IMR-90 (cell line): Measurements from ENCODE around the gene CDT1. TPM values are rescaled to one million over a fixed set of nuclear protein-coding genes. Genes with fewer than 3 reads are reported as not detected.
A peak's percentile ranks its signal among the peaks of the same experiment; 100 is the strongest.

ENCODE experiments used
- ATAC-seq: fragments of 200-7000 bp; cut with Tn5 transposase; 2 replicates; pipeline ENCODE4 v1.9.1; 2020; ENCODE audit warnings: low read depth, mild to moderate bottlenecking, moderate library complexity
- BruUV-seq: library from RNA; stranded (reverse); fragments of 400-500 nt; replicated peaks from 2 replicates; lab custom pipeline; 2021; lab: Mats Ljungman, UMichigan
- CTCF ChIA-PET: fragments of 300-600 bp; formaldehyde crosslinking; extraction: SDS; loops from one replicate; lab custom pipeline; 2021; ENCODE audit warnings: antibody characterized with exemption; lab: Yijun Ruan, JAX
- POLR2A ChIA-PET: fragments of 300-600 bp; sonication (Branson Sonifier 250); formaldehyde crosslinking; loops from one replicate; lab custom pipeline; 2022; ENCODE audit warnings: antibody characterized with exemption; ENCODE audit not compliant: unreplicated experiment; lab: Charles Lee
- DNase-seq: peaks from one replicate; pipeline ENCODE4 v3.0.0; 2013
- H2AFZ ChIP-seq: replicated peaks from 2 replicates; pipeline ENCODE3; 2013; ENCODE audit warnings: low read length, mild to moderate bottlenecking; ENCODE audit not compliant: poor library complexity
- H2AK5ac ChIP-seq: 2 replicates; pipeline ENCODE4 v1.6.1; 2013; ENCODE audit warnings: low read depth, low read length, inconsistent platforms
- H2AK9ac ChIP-seq: replicated peaks from 2 replicates; pipeline ENCODE3; 2013; ENCODE audit warnings: mild to moderate bottlenecking, low read depth, low read length, moderate library complexity; ENCODE audit not compliant: poor library complexity
- H2BK120ac ChIP-seq: 2 replicates; pipeline ENCODE4 v1.6.1; 2013; ENCODE audit warnings: low read depth, low read length, inconsistent platforms
- H2BK15ac ChIP-seq: 3 replicates; pipeline ENCODE4 v1.6.1; 2013; ENCODE audit warnings: low read depth, low read length, inconsistent platforms
- H2BK20ac ChIP-seq: 2 replicates; pipeline ENCODE4 v1.6.1; 2013; ENCODE audit warnings: low read depth, mild to moderate bottlenecking, inconsistent platforms, low read length, moderate library complexity
- H2BK5ac ChIP-seq: 2 replicates; pipeline ENCODE4 v1.6.1; 2013; ENCODE audit warnings: mild to moderate bottlenecking, low read depth, low read length, inconsistent platforms; ENCODE audit not compliant: poor library complexity, severe bottlenecking
- H3K14ac ChIP-seq: replicated peaks from 2 replicates; pipeline ENCODE4 v1.6.1; 2013; ENCODE audit warnings: low read depth, low read length, inconsistent platforms
- H3K18ac ChIP-seq: 2 replicates; pipeline ENCODE4 v1.6.1; 2013; ENCODE audit warnings: low read depth, low read length, control low read depth
- H3K23ac ChIP-seq: 2 replicates; pipeline ENCODE4 v1.6.1; 2013; ENCODE audit warnings: low read depth, low read length, inconsistent platforms
- H3K27ac ChIP-seq: 2 replicates; pipeline ENCODE4 v1.5.1; 2013; ENCODE audit warnings: mild to moderate bottlenecking, control low read depth, low read length; ENCODE audit not compliant: insufficient read depth
- H3K27me3 ChIP-seq: 2 replicates; pipeline ENCODE4 v1.6.1; 2013; ENCODE audit warnings: low read length; ENCODE audit not compliant: control insufficient read depth, insufficient read depth
- H3K36me3 ChIP-seq: 2 replicates; pipeline ENCODE4 v1.6.1; 2013; ENCODE audit warnings: low read length, mixed read lengths; ENCODE audit not compliant: control insufficient read depth, insufficient read depth
- H3K4ac ChIP-seq: 2 replicates; pipeline ENCODE4 v1.6.1; 2013; ENCODE audit warnings: low read depth, low read length, inconsistent platforms
- H3K4me1 ChIP-seq: 2 replicates; pipeline ENCODE4 v1.6.1; 2013; ENCODE audit warnings: low read length, mixed read lengths; ENCODE audit not compliant: control insufficient read depth, insufficient read depth
- H3K4me2 ChIP-seq: 2 replicates; pipeline ENCODE4 v1.6.1; 2013; ENCODE audit warnings: low read depth, mild to moderate bottlenecking, control low read depth, low read length, moderate library complexity
- H3K4me3 ChIP-seq: 2 replicates; pipeline ENCODE4 v1.5.1; 2013; ENCODE audit warnings: low read depth, mild to moderate bottlenecking, control low read depth, low read length, moderate library complexity; ENCODE audit not compliant: insufficient read depth
- H3K56ac ChIP-seq: 2 replicates; pipeline ENCODE4 v1.6.1; 2013; ENCODE audit warnings: low read length, inconsistent platforms; ENCODE audit not compliant: insufficient read depth; ENCODE audit errors: extremely low read depth
- H3K79me1 ChIP-seq, 2 experiments: 2 replicates each; pipeline ENCODE4 v1.6.1; 2013; ENCODE audit warnings: low read length in 2 of 2, inconsistent platforms in 1 of 2, low read depth in 1 of 2
- H3K9ac ChIP-seq: 2 replicates; pipeline ENCODE4 v1.6.1; 2013; ENCODE audit warnings: low read depth, low read length, control low read depth
- H3K9me1 ChIP-seq: 2 replicates; pipeline ENCODE4 v1.6.1; 2013; ENCODE audit warnings: low read length, inconsistent platforms; ENCODE audit not compliant: insufficient read depth
- H3K9me3 ChIP-seq: 2 replicates; pipeline ENCODE4 v1.6.1; 2013; ENCODE audit warnings: low read length; ENCODE audit not compliant: control insufficient read depth, insufficient read depth
- H4K20me1 ChIP-seq: 2 replicates; pipeline ENCODE4 v1.6.1; 2013; ENCODE audit warnings: low read length, inconsistent platforms; ENCODE audit not compliant: insufficient read depth
- H4K5ac ChIP-seq: 2 replicates; pipeline ENCODE4 v1.6.1; 2013; ENCODE audit warnings: mild to moderate bottlenecking, low read depth, low read length, control low read depth
- H4K8ac ChIP-seq, 2 experiments: 2 replicates each; pipeline ENCODE4 v1.6.1; 2013; ENCODE audit warnings: low read depth in 2 of 2, low read length in 2 of 2, control low read depth in 1 of 2, inconsistent platforms in 1 of 2
- H4K91ac ChIP-seq: 2 replicates; pipeline ENCODE4 v1.6.1; 2013; ENCODE audit warnings: low read depth, low read length, inconsistent platforms; ENCODE audit not compliant: insufficient read depth
- BHLHE40 ChIP-seq: fragments of 150-350 bp; IDR thresholded peaks from 2 replicates; pipeline ENCODE4 v1.6.1; 2016; ENCODE audit warnings: mild to moderate bottlenecking, low read depth, low read length
- CEBPB ChIP-seq: IDR thresholded peaks from 2 replicates; pipeline ENCODE4 v1.6.1; 2012; ENCODE audit warnings: low read depth, low read length, improper control_type of control experiment
- CHD1 ChIP-seq: IDR thresholded peaks from 2 replicates; pipeline ENCODE4 v1.6.1; 2012; ENCODE audit warnings: low read depth, low read length, improper control_type of control experiment
- ELK1 ChIP-seq: fragments of 150-350 bp; IDR thresholded peaks from 2 replicates; pipeline ENCODE4 v1.6.1; 2016; ENCODE audit warnings: low read depth, mild to moderate bottlenecking, low read length, moderate library complexity, borderline replicate concordance
- FOS ChIP-seq: fragments of 150-350 bp; IDR thresholded peaks from 2 replicates; pipeline ENCODE4 v1.6.1; 2016; ENCODE audit warnings: low read depth, low read length
- MXI1 ChIP-seq: IDR thresholded peaks from 2 replicates; pipeline ENCODE4 v1.6.1; 2012; ENCODE audit warnings: low read depth, mild to moderate bottlenecking, low read length, moderate library complexity, borderline replicate concordance
- USF2 ChIP-seq: fragments of 150-350 bp; IDR thresholded peaks from 2 replicates; pipeline ENCODE4 v1.6.1; 2017; ENCODE audit warnings: mild to moderate bottlenecking, antibody characterized with exemption, low read length, low read depth
- WGBS, 2 experiments: methylation state at CpG; one replicate each; pipeline versions ENCODE4 v1.1.5 to v1.1.7; 2013; ENCODE audit warnings: missing lambda C conversion rate in 2 of 2; ENCODE audit not compliant: insufficient read length in 1 of 2; ENCODE audit errors: extremely low coverage in 2 of 2; 5-methylcytosine and 5-hydroxymethylcytosine counted together
- dilution Hi-C: fragments of 300-500 bp; cut with HindIII; formaldehyde crosslinking; loops from one replicate; pipeline ENCODE4 v1.14.3; 2018; ENCODE audit warnings: low sequenced_read_pairs; ENCODE audit not compliant: unreplicated experiment
- in situ Hi-C: fragments of 300-500 bp; cut with MboI; formaldehyde crosslinking; loops from 3 replicates; pipeline ENCODE4 v1.14.3; 2019; ENCODE audit warnings: low sequenced_read_pairs, inconsistent platforms, mixed read lengths
- intact Hi-C: fragments of 100-400 bp; cut with micrococcal nuclease; formaldehyde crosslinking; loops from 2 replicates; pipeline ENCODE4 v1.10.0; 2022
- polyA plus RNA-seq, 3 experiments: library from polyadenylated mRNA; depleted of rRNA; stranded (reverse); fragments of >200 nt; gene quantifications; 2 replicates each; pipeline ENCODE4 v1.2.3, GENCODE V29; 2012; ENCODE audit warnings: low replicate concordance in 1 of 3
- total RNA-seq: library from RNA; depleted of rRNA; stranded (reverse); fragments of >200 nt; gene quantifications from 2 replicates; pipeline ENCODE4 v1.2.3, GENCODE V29; 2012

Gene CDT1
- total and polyA plus RNA-seq, 2 of the 4 experiments (the other 2 are of a cell fraction) = 3.2 to 11.8 TPM

- Histone ChIP-seq H3K56ac (no peak overlapping the region), H3K4ac (peak overlapping the region; percentile 40), H3K27me3 (no peaks in the 10 kb centered on the region), H4K20me1 (peaks cover 23% of the 10 kb centered on the region), H2BK5ac (no peak overlapping the region), H3K14ac (no peak overlapping the region; the same call in 1 of the 2 replicates), H2AFZ (no peak overlapping the region), H3K9me1 (peaks cover under 1% of the 10 kb centered on the region), H2BK20ac (no peak overlapping the region), H3K23ac (no peak overlapping the region), H3K4me1 (peaks cover 20% of the 10 kb centered on the region), H4K5ac (no peak overlapping the region), H3K27ac (no peak overlapping the region; the same call in 1 of the 2 replicates), H4K8ac (peak overlapping the region in 1 of 2 experiments; percentile 29; a peak in 1 of 4 replicates), H3K4me3 (no peak overlapping the region), H2AK5ac (peak overlapping the region; percentile 85), H3K36me3 (peaks cover 9% of the 10 kb centered on the region), H2AK9ac (peak overlapping the region; percentile 85), H3K79me1 (peaks cover 4 to 26% of the 10 kb centered on the region in 2 experiments; a peak in 2 of 4 replicates), H3K9ac (no peak overlapping the region), H3K4me2 (no peak overlapping the region), H2BK120ac (no peak overlapping the region), H3K18ac (no peak overlapping the region), H2BK15ac (no peak overlapping the region), H3K9me3 (no peaks in the 10 kb centered on the region), H4K91ac (no peak overlapping the region)
- ChIA-PET CTCF (interaction anchor here (1.6 kb wide), 1 partner anchor 44 kb away, joined by 7 read pairs; the partner anchor contains the start of genes GALNS and TRAPPC2L), POLR2A (no interaction called here)
- ATAC-seq (no peak), DNase-seq (no peak)
- intact Hi-C loops (loop anchor here (2.0 to 5.0 kb wide), 2 partner anchors 353 to 404 kb away; partner anchors contain the start of gene ZNF778), in situ Hi-C loops (no loop called here), dilution Hi-C loops (no loop called here)
- no TSS peak for BruUV-seq
- 82% methylated on average over 6 of the region's 26 CpGs; no CpG with 5 or more reads in 1 of the 2 experiments for WGBS, 2 experiments
- TF ChIP-seq BHLHE40 (no peak), CHD1 (no peak), ELK1 (no peak), USF2 (no peak), FOS (no peak), CEBPB (no peak), MXI1 (no peak)
These were observed 9.9 kb downstream of the CDT1 start for GRCh38 chr16:88813269-88814143.
